SU-DHL-6 (cell line): ENCODE results near the gene EVC.

Experiments
- CTCF ChIP-seq: fragments of 200-600 bp; sonication (generic); IDR thresholded peaks from one replicate; pipeline ENCODE4 v1.5.1; 2017; ENCODE audit warnings: antibody characterized with exemption, mild to moderate bottlenecking, low read length, moderate library complexity; ENCODE audit not compliant: insufficient read depth, poor library complexity, severe bottlenecking
- EZH2phosphoT487 ChIP-seq: fragments of 200-600 bp; sonication (generic), shearing (Covaris generic); conservative IDR thresholded peaks from 2 replicates; pipeline ENCODE4 v1.6.1; 2018; ENCODE audit warnings: mild to moderate bottlenecking, antibody characterized with exemption, low read length, moderate library complexity, mixed read lengths

- TF ChIP-seq CTCF (no peak), EZH2phosphoT487 (no peak)
These were observed 1.5 kb downstream of the EVC start for GRCh38 chr4:5712517-5712916.
